Measurements from ENCODE around the gene TMBIM1. TPM values are rescaled to one million over a fixed set of nuclear protein-coding genes. Genes with fewer than 3 reads are reported as not detected.

The TMBIM1 gene
- total and polyA plus RNA-seq, 2 experiments from 2014 or later = 18.8 to 25.9 TPM

DNA sequence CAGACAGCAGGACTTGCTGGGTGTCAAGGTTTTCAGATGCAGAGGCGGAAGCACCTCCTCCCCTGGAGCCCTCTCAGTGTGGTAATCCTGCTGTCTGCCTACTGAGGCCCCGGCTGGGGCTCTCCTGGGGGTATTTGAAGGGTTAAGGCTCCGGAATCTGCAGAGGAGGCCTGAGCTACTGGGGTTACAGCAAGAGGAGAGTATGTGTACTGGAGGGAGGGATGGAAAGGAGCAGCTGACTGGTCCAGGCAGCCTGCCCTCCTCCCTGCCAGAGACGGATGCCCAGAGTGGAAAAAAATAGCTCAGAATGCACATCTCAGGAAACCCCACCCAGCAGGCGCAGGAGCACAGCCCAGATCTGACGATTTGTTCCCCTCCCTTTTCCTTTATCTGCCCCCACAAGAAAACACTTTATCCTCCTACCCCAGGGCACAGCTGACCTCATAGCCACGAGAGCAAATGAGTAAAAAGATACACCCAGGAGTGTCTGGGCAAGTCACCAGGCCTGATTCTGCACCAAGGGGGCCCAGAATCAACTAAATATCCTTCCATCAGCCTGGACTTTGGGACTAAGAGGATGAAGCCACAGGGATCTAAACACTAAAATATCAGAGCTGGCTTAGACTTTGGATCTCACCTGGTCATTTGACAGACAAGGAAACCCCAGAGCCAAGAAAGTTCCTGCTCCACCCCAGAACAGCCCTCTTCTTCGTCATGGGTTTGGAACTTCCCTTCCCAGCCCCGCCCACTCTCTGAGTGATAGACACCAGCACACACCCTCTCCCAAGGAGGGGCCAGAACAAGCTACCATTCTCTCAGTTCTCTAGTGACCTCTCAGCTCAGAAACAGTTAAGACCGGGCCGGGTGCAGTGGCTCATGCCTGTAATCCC, 5.5 kb downstream of the TMBIM1 start:
- Histone ChIP-seq H3K4me3 (no peak overlapping the region), H3K4me1 (ENCODE audit: low read depth) (peaks cover 25% of the 10 kb centered on the region), H3K9me3 (ENCODE audit: low read depth) (no peaks in the 10 kb centered on the region), H3K36me3 (no peaks in the 10 kb centered on the region), H3K27me3 (no peaks in the 10 kb centered on the region), H3K27ac (peak overlapping the region; percentile 84)
- peak; percentile 87 to 97 for DNase-seq (ENCODE audit: low read depth in 1 of 2, low spot score in 1 of 2)
- TF ChIP-seq, protein P1, sequence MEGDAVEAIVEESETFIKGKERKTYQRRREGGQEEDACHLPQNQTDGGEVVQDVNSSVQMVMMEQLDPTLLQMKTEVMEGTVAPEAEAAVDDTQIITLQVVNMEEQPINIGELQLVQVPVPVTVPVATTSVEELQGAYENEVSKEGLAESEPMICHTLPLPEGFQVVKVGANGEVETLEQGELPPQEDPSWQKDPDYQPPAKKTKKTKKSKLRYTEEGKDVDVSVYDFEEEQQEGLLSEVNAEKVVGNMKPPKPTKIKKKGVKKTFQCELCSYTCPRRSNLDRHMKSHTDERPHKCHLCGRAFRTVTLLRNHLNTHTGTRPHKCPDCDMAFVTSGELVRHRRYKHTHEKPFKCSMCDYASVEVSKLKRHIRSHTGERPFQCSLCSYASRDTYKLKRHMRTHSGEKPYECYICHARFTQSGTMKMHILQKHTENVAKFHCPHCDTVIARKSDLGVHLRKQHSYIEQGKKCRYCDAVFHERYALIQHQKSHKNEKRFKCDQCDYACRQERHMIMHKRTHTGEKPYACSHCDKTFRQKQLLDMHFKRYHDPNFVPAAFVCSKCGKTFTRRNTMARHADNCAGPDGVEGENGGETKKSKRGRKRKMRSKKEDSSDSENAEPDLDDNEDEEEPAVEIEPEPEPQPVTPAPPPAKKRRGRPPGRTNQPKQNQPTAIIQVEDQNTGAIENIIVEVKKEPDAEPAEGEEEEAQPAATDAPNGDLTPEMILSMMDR (IDR thresholded peaks at IDR 0.05; ENCODE audit: low read depth, low read length) = no peak

DNA sequence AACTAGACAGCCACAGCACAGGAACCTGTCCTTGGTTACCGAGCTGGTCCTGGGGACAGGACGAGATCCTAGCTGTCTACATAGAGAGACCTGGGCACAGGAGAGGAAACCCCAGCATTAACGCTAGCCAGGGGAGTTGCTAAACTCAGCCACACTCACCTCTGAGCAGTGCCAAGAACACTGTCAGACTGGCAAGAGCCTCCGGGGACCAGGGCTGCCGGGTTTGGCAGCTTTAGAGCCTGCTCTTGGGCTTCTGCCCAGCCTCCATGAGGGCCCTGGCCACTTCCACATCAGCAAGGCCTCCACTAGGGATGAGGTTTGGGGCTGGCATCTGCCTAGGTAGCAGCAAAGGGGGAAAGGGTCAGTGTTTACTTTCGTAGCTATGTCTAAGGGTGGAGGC, 6.7 kb downstream of the TMBIM1 start:
- H3K27ac ChIP-seq = peak overlapping the region; percentile 84
- DNase-seq (ENCODE audit: low read depth in 1 of 2, low spot score in 1 of 2) = peak in 1 of 2 donors; percentile 78
- H3K4me1 ChIP-seq (ENCODE audit: low read depth) = peaks cover 25% of the 10 kb centered on the region
- H3K4me3 ChIP-seq = no peak overlapping the region
- TF ChIP-seq, protein P1 (IDR thresholded peaks at IDR 0.05; ENCODE audit: low read depth, low read length) = no peak
- H3K9me3 ChIP-seq (ENCODE audit: low read depth) = no peaks in the 10 kb centered on the region
- H3K27me3 ChIP-seq = no peaks in the 10 kb centered on the region
- no peaks in the 10 kb centered on the region for H3K36me3 ChIP-seq

DNA sequence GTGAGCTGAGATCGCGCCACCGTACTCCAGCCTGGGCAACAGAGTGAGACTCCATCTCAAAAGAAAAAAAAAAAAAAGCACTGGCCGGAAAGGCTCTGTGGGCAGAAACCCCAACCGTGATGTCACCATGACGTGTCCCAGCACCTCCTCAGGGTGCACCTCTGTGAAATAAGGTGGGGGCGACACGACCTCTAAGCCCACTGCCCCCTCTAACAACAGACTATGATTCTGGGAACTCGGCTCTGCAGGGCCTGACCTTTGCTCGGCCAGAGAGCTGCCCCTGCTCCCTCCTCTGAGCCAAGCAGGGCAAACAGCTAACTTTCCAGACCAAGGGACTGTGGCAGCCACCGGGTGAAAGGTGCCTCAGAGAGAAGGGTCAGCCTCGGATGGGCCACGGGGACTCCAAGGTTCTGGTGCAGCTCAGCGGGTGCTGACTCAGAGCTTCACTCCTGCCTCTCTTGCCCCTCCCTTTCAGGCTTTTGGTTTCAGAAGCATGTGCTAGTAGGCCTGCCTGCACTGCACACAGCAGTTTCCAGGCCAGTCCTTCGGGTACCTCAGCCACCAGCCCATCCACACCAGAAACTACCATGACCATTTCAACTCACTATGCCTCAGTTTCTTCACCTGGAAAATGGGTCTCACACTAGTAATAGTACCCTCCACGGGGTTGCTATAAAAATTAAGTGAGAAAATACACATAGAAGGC, 8.0 kb downstream of the TMBIM1 start:
- H3K27ac ChIP-seq = no peak overlapping the region
- H3K9me3 ChIP-seq (ENCODE audit: low read depth) = no peaks in the 10 kb centered on the region
- no peaks in the 10 kb centered on the region for H3K27me3 ChIP-seq
- H3K4me3 ChIP-seq = no peak overlapping the region
- TF ChIP-seq, protein P1 (IDR thresholded peaks at IDR 0.05; ENCODE audit: low read depth, low read length) = no peak
- DNase-seq (ENCODE audit: low read depth in 1 of 2, low spot score in 1 of 2) = peak in 1 of 2 donors; percentile 74
- no peaks in the 10 kb centered on the region for H3K36me3 ChIP-seq
- H3K4me1 ChIP-seq (ENCODE audit: low read depth) = peaks cover 25% of the 10 kb centered on the region

DNA sequence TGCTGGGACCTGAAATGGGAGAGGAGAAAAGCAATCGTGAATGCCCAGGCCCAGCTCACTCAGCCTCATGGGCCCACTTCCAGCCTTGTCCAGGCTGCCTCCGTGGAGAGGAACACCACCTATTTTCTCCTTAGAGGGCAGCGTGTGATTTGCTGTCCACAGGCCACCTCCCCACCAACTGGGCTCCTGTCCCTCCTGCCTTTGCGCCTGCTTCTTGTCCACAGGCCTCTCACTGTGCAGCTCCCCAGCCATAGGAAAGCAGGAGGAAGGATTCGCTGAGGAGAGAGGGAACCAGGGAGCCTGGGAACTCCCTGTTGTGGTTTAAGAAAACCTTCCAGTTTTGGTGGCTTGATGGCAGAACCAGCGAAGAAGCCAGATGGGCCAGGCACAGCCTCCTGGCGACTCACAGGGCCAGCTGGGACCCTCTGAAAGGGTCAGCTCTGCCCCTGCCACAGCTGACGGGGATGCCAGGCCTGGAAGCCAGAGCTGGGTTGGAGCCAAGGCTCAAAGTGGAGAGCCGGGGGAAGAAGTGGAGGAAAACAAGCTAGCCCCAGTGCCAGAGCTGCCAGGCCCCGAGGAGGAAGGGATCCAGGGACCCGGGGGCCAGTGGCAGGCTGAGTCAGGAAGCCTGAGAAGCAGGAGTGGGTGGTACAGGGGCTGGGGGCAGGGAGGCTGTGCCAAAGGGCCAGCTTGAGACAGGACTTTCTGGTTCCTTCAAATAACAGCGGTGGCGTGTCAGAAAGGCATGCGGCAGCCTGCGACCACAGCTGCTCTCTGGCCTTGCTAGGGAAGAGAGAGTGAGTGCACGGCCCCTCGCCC, 9.9 kb downstream of the TMBIM1 start:
- TF ChIP-seq, protein P1 (IDR thresholded peaks at IDR 0.05; ENCODE audit: low read depth, low read length) = no peak
- no peak for DNase-seq (ENCODE audit: low read depth in 1 of 2, low spot score in 1 of 2)
- H3K4me1 ChIP-seq (ENCODE audit: low read depth) = peaks cover 20% of the 10 kb centered on the region
- peak overlapping the region; percentile 66 for H3K27ac ChIP-seq
- H3K36me3 ChIP-seq = no peaks in the 10 kb centered on the region
- no peaks in the 10 kb centered on the region for H3K27me3 ChIP-seq
- no peak overlapping the region for H3K4me3 ChIP-seq
- no peaks in the 10 kb centered on the region for H3K9me3 ChIP-seq (ENCODE audit: low read depth)

DNA sequence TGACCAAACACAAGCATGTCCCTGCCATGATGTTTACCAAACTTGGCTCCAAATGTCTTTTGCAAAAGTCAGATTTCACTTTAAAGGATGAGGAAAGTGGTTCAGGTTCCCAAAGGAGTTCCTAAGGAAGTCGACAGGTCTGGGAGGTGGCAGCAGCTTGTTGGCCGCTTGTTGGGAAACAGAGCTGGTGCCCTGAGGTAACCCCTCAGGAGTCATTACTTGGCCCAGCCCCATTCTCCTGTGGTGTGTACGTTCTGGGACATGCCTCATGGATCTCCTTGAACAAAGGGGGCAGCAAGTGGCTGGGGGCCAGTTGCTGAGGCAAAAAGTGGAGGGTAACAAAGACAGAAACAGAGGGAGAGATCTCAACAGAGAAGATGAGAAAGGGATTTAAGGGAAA, 10.9 kb downstream of the TMBIM1 start:
- Histone ChIP-seq H3K4me1 (ENCODE audit: low read depth) (peaks cover 10% of the 10 kb centered on the region), H3K36me3 (peaks cover 3% of the 10 kb centered on the region), H3K27me3 (no peaks in the 10 kb centered on the region), H3K4me3 (no peak overlapping the region), H3K9me3 (ENCODE audit: low read depth) (no peaks in the 10 kb centered on the region), H3K27ac (no peak overlapping the region)
- DNase-seq (ENCODE audit: low read depth in 1 of 2, low spot score in 1 of 2) = no peak
- TF ChIP-seq, protein P1 (IDR thresholded peaks at IDR 0.05; ENCODE audit: low read depth, low read length) = no peak
